ENCODE results near the gene CYP4F2. TPM values are rescaled to one million over a fixed set of nuclear protein-coding genes. Genes with fewer than 3 reads are reported as not detected.

The CYP4F2 gene
- total and polyA plus RNA-seq, 2 donors from 2014 or later = 0.31 to 16.8 TPM

DNA sequence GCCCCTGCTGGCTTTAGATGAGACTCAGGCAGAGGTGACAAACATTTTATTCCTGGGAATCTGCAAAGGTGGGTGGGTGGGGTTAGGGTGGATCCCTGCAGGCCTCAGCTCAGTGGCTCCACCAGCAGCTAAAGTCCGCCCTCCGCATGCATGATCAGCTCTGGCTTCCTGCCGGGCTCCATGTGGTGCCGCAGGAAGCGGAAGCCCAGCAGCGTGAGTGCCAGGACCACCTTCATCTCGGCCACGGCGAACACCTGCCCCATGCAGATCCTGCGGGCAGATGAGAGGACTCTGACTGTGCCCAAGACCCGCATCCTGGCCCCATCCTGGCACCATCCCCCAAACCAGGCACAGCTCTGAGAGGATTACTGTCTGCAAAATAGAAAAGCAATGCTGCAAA is 26.3 kb downstream of the CYP4F2 start:
- TF ChIP-seq, protein P1, sequence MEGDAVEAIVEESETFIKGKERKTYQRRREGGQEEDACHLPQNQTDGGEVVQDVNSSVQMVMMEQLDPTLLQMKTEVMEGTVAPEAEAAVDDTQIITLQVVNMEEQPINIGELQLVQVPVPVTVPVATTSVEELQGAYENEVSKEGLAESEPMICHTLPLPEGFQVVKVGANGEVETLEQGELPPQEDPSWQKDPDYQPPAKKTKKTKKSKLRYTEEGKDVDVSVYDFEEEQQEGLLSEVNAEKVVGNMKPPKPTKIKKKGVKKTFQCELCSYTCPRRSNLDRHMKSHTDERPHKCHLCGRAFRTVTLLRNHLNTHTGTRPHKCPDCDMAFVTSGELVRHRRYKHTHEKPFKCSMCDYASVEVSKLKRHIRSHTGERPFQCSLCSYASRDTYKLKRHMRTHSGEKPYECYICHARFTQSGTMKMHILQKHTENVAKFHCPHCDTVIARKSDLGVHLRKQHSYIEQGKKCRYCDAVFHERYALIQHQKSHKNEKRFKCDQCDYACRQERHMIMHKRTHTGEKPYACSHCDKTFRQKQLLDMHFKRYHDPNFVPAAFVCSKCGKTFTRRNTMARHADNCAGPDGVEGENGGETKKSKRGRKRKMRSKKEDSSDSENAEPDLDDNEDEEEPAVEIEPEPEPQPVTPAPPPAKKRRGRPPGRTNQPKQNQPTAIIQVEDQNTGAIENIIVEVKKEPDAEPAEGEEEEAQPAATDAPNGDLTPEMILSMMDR (IDR thresholded peaks at IDR 0.05; ENCODE audit: borderline replicate concordance, extremely low read depth, insufficient read depth) = no peak
- no peak overlapping the region for H3K4me3 ChIP-seq (ENCODE audit: low read length in 3 of 3)
- H3K9me3 ChIP-seq (ENCODE audit: control insufficient read depth in 2 of 3, insufficient read depth in 1 of 3, low read length in 3 of 3) = no peaks in the 10 kb centered on the region
- no peaks in the 10 kb centered on the region for H3K4me1 ChIP-seq (ENCODE audit: control insufficient read depth in 2 of 3, insufficient read depth in 2 of 3, low read depth in 1 of 3, low read length in 3 of 3)
- DNase-seq = peak in 3 of 5 donors; percentile 5 to 15 (median 8)
- H3K27ac ChIP-seq (ENCODE audit: low read depth in 2 of 2, low read length in 2 of 2) = no peak overlapping the region
- H3K9ac ChIP-seq (ENCODE audit: low read length in 3 of 3) = no peak overlapping the region
- no peak for FAIRE-seq
- no peaks in the 10 kb centered on the region for H3K36me3 ChIP-seq (ENCODE audit: control insufficient read depth in 2 of 3, insufficient read depth in 3 of 3, low read length in 3 of 3)
- intact Hi-C loops (cut with DNase I) = no loop called here
- H3K27me3 ChIP-seq (ENCODE audit: control insufficient read depth, insufficient read depth, low read length) = no peaks in the 10 kb centered on the region

DNA sequence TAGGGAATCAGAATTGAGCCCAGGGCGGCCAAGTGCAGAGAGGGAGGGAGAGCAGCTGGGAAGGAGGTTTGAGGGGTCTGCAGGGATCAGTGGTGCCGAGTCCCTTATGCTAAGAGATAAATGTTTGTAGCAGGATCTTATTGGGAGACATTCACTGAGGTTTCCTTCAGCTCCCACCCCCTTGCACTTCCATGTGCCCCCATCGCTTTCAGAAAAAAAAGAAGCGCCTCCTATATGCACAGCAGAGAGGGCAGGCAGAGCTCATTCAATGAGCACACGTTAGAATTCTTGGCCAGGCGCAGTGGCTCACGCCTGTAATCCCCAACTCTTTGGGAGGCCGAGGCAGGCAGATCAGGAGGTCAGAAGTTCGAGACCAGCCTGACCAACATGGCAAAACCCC is 28.0 kb downstream of the CYP4F2 start:
- no peaks in the 10 kb centered on the region for H3K4me1 ChIP-seq (ENCODE audit: control insufficient read depth in 2 of 3, insufficient read depth in 2 of 3, low read depth in 1 of 3, low read length in 3 of 3)
- FAIRE-seq (no peak), DNase-seq (no peak)
- H3K9me3 ChIP-seq (ENCODE audit: control insufficient read depth in 2 of 3, insufficient read depth in 1 of 3, low read length in 3 of 3) = no peaks in the 10 kb centered on the region
- TF ChIP-seq, protein P1 (IDR thresholded peaks at IDR 0.05; ENCODE audit: borderline replicate concordance, extremely low read depth, insufficient read depth) = no peak
- no peaks in the 10 kb centered on the region for H3K27me3 ChIP-seq (ENCODE audit: control insufficient read depth, insufficient read depth, low read length)
- intact Hi-C loops (cut with DNase I) = loop anchor here (10.0 kb wide), 1 partner anchor 245 kb away; no protein-coding TSS in a partner anchor
- no peak overlapping the region for H3K27ac ChIP-seq (ENCODE audit: low read depth in 2 of 2, low read length in 2 of 2)
- no peak overlapping the region for H3K9ac ChIP-seq (ENCODE audit: low read length in 3 of 3)
- H3K4me3 ChIP-seq (ENCODE audit: low read length in 3 of 3) = no peak overlapping the region
- no peaks in the 10 kb centered on the region for H3K36me3 ChIP-seq (ENCODE audit: control insufficient read depth in 2 of 3, insufficient read depth in 3 of 3, low read length in 3 of 3)

DNA sequence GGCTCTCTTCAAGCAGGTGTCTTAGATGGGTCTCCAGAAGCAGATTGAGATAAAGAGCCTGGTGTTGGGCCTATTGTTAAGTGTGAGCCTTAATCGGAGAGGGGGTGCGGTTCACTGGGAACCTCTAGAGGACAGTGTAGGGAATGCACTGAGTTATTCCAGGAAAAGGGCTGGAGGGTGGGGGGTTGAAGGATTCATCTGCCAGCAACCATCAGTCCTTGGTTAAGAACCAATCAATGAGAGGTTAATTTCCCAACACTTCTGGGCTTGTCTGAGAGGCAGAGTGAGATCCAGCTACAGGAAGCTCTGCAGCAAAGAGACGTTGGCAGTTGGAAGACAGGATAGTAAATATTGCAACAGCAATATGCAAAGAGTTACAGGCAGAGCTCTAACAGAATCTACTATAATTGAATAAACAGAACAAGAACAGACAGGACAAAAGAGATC is 28.7 kb downstream of the CYP4F2 start:
- no peak overlapping the region for H3K4me3 ChIP-seq (ENCODE audit: low read length in 3 of 3)
- H3K27me3 ChIP-seq (ENCODE audit: control insufficient read depth, insufficient read depth, low read length) = no peaks in the 10 kb centered on the region
- no peaks in the 10 kb centered on the region for H3K4me1 ChIP-seq (ENCODE audit: control insufficient read depth in 2 of 3, insufficient read depth in 2 of 3, low read depth in 1 of 3, low read length in 3 of 3)
- H3K36me3 ChIP-seq (ENCODE audit: control insufficient read depth in 2 of 3, insufficient read depth in 3 of 3, low read length in 3 of 3) = no peaks in the 10 kb centered on the region
- H3K27ac ChIP-seq (ENCODE audit: low read depth in 2 of 2, low read length in 2 of 2) = no peak overlapping the region
- FAIRE-seq = no peak
- peak in 3 of 5 donors; percentile 14 to 32 (median 22) for DNase-seq
- H3K9ac ChIP-seq (ENCODE audit: low read length in 3 of 3) = no peak overlapping the region
- intact Hi-C loops (cut with DNase I) = loop anchor here (10.0 kb wide), 1 partner anchor 244 kb away; no protein-coding TSS in a partner anchor
- TF ChIP-seq, protein P1 (IDR thresholded peaks at IDR 0.05; ENCODE audit: borderline replicate concordance, extremely low read depth, insufficient read depth) = peak; percentile 55
- no peaks in the 10 kb centered on the region for H3K9me3 ChIP-seq (ENCODE audit: control insufficient read depth in 2 of 3, insufficient read depth in 1 of 3, low read length in 3 of 3)

DNA sequence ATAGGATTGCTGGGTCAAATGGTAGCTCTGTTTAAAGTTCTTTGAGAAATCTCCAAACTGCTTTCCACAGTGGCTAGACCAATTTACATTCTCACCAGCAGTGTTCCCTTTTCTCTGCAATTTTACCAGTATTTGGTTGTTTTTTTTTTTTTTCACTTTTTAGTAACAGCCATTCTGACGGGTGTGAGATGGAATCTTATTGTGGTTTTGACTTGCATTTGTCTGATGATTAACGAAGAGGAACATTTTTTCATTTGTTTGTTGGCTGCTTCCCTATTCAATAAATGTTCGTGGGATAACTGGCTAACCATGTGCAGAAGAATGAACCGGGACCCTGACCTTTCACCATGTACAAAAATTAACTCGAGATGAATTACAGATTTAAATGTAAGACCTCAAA is 31.2 kb downstream of the CYP4F2 start:
- Histone ChIP-seq H3K9ac (ENCODE audit: low read length in 3 of 3) (no peak overlapping the region), H3K9me3 (ENCODE audit: control insufficient read depth in 2 of 3, insufficient read depth in 1 of 3, low read length in 3 of 3) (no peaks in the 10 kb centered on the region), H3K27me3 (ENCODE audit: control insufficient read depth, insufficient read depth, low read length) (no peaks in the 10 kb centered on the region), H3K27ac (ENCODE audit: low read depth in 2 of 2, low read length in 2 of 2) (no peak overlapping the region), H3K4me3 (ENCODE audit: low read length in 3 of 3) (no peak overlapping the region), H3K36me3 (ENCODE audit: control insufficient read depth in 2 of 3, insufficient read depth in 3 of 3, low read length in 3 of 3) (no peaks in the 10 kb centered on the region), H3K4me1 (ENCODE audit: control insufficient read depth in 2 of 3, insufficient read depth in 2 of 3, low read depth in 1 of 3, low read length in 3 of 3) (no peaks in the 10 kb centered on the region)
- intact Hi-C loops (cut with DNase I) = loop anchor here (10.0 kb wide), 1 partner anchor 242 kb away; no protein-coding TSS in a partner anchor
- DNase-seq (no peak), FAIRE-seq (no peak)
- TF ChIP-seq, protein P1 (IDR thresholded peaks at IDR 0.05; ENCODE audit: borderline replicate concordance, extremely low read depth, insufficient read depth) = no peak
